GM18873 (cell line): ENCODE results near the gene DTNA.
"Not testable (repeated sequence)": the region's sequence is repeated elsewhere in the genome, so short reads cannot be mapped to it uniquely, and the experiment has no call there.

ENCODE experiments used
- ATAC-seq: cut with Tn5 transposase; IDR thresholded peaks from one replicate; pipeline ENCODE4 v1.9.1; 2021; ENCODE audit warnings: mild to moderate bottlenecking, moderate library complexity, moderate number of reproducible peaks; ENCODE audit not compliant: unreplicated experiment, low FRiP score

DTNA gene

DNA sequence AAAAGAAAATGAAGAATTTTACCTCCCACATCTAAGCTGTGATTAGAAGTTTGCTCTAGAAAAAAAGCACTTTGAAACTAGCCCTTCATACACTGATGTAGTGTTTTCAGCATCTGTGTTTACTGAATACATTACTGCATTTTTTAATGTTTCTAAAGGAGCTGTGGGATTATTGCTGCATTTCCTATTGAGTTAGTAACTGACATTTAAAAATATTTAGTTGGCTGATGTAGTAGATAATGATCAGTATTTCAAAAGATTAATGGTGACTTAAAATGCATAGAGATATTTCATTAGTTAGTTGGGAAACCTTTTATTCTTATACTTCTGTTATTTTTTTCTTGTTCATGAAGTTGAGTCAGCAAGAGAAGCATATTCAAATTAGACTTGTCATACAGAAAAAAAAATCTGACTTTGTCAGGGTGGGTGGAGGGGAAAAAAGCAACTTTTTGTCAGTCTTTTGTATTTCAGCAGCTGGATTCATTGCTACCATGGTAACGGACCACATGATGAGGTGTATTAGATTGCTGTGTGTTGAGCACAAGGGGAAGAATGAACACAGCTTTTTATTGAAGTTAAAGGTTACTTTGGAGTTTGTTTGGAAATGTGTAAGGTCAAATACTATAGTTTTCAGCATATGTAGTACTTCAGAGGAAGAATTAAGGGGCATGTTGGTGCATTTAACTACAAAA, at the start of gene DTNA:
Gene DTNA, plus strand, starts transcription at position 549 of the 692 bp plus-strand sequence. CDS start 45,679 bp downstream, outside the sequence.
- no peak for ATAC-seq

DNA sequence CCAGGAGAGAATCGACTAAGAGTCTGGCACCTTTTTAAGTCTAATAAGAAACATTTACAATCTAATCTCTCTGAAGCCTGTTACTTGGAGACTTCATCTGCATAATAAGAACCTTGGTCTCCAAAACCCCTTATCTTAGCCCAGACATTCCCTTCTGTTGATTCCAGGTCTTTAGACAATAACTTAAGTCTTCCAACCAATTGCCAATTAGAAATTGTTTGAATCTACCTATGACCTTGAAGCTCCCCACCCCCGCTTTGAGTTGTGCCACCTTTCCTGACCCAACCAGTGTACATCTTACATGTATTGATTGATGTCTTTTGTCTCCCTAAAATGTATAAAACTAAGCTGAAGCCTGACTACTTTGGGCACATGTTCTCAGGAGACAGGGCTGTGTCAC, 49.5 kb upstream of the DTNA start:
- ATAC-seq: no peak

DNA sequence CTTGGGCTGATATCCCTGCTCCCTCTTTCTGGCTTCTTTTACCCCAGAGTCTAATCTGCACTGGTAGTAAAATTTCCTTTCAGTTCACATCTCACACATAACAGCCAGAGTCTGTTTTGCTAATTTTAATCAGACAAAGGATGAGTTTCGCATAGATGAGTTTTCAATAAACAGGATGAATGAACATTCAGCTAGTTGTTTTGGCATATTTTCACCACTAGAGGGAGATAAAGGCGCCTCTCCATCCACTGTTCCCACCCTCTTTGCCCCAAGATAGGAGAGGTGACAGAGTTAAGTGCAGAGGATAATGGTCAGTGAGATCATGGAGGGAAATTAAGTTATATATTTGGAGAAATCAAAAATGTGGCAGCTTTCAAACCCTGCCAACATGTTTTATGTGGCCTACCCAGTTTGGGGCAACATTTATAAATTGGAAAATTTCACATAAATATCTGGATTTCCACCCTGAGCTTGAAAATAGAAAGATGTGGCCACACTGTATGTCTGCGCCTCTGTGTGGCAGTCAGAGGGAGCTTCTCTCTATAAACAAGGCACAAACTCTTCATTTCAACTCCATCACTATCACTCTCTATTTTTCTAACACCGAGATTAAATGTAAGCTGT, 48.5 kb upstream of the DTNA start:
- no peak for ATAC-seq

DNA sequence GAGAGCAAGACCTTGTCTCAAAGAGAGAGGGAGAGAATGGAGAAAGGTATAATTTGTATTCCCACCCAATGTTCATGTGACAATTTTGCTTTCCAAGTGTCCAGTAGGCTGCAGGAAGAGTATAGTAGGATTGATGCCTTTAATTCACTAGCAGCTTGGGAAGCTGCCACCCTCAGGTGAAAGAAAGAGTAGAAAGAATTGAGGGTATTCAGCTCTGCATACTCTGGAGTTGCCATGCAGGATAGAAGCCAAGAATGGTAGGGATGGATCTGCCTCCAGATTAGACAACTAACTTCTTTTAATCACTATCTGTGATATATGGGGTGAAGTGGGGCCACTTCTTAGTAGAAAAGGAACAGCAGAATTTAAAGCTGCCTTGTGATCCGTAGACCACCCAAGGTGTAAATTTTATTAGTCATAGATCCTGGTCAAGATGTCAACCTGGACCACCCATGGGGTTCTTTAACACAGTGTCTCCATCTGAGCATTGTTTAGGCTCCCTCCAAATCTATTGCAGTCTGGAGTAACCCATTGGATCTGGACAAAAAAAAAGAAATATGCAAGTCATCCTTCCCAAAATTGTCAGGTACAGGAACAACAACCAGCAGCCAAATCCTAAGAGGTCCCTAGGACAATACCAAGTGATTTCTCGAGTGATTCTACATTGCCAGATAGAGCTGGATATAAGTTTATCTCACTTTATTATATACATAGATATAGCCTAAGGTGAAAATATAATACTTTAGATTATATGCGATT, 33.1 kb upstream of the DTNA start:
- ATAC-seq: no peak

DNA sequence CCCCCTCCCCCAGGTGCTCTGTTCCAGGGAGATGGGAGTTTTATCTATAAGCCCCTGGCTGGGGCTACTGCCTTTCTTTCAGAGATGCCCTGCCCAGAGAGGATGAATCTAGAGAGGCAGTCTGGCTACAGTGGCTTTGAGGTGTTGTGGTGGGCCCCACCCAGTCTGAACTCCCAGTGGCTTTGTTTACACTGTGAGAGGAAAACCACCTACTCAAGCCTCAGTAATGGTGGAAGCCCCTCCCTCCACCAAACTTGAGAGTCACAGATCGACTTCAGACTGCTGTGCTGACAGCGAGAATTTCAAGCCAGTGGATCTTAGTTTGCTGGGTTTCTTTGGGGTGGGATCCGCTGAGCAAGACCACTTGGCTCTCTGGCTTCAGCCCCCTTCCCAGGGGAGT, 20.3 kb upstream of the DTNA start:
- ATAC-seq: not testable (repeated sequence)

DNA sequence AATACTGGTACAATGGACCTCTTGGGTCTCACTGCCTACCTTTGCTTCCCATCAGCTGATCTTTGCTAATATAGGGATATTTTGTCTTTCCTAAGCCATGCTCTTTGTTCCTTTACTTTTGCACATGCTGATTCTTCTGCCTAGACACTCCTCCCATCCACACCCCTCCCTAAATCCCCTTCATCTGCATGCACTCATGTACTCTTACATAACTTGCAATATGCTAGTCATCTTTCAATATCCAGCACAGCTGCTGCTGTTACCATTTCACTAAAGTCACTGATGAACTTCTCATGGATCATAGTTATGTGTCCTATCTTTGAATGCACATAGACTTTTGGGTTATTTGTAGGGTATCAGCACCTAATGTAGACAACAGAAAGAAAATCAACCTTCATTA, 18.5 kb upstream of the DTNA start:
- no peak for ATAC-seq

DNA sequence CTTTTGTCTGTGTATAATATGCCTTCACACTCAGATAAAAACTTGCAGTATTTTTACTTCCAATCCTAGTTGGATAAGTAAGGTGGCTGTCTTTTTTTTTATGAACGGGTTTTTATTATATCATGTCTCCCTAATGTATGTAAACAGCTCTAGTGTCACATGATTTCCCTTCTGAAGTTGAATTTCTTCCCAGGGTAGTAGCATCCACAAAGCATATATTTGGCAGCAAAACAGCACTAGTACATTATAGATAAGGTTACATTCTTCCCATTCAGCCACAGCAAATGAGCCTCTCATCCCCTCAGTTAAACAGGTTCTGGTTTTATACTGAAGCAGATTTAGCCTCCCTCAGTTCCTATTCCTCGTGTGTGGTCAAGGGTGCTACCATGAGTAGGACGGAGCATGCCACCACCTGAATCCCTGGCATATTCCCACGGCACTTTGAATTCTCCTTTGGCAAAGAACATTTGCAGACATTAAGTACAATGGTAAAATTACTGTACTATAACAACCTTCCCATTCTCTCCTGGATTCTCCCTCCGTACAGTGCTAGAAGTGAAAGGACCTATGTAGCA, 15.4 kb upstream of the DTNA start:
- ATAC-seq: no peak

DNA sequence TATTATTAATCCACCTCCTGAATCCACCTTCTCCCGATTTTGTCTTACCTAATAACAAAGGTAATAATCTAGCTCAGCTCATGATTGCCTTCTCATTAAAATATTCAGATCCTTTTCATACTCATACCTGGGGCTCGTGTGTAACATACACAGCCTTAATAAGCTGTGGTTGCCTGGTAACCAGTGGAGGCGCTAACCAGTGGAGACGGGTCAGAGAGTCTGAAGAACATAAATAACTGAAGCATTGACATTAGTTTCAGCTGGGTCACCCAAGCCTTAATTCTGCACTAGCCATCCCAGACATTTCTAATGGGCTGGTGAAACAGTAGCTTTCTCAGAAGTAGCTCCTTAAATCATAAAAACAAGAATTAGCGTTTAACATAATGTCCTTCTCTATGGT, 14.8 kb upstream of the DTNA start:
- ATAC-seq: no peak

DNA sequence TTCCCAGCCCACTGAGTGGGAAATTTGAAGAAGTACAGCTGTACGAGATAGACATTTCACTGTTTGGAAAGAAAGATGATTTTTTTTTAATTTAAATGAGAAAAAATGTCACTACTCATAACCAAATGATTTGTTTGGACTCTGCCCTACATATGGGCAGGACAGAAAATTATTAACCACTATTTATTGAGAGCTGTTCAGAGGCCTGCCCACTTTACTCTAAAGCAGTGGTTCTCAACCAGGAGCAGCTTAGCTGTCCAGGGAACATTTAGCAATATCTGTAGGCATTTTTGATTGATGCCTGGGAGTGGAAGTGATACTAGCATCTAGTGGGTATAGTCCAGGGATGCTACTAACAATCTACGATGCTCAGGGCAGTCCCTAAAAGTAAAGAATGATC, 13.4 kb upstream of the DTNA start:
- no peak for ATAC-seq

DNA sequence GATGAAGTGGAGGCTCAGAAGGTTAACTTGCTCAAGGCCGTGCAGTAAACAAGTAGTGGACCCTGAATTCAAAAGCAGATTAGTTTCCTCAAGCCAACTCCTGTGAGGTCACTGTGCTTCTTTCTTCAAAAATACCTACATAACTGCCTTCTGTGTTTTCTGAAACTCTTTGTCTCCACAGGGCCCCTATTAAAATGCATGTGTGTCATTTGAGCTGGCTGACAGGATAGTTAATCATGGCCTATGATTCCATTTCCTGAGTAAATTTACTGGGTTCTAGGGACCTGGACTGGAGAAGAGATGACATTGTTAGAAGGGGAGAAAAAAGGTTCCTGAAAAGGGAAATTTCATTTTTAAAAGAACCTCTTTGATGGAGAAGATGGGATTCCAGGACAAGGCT, 12.9 kb upstream of the DTNA start:
- ATAC-seq: no peak

DNA sequence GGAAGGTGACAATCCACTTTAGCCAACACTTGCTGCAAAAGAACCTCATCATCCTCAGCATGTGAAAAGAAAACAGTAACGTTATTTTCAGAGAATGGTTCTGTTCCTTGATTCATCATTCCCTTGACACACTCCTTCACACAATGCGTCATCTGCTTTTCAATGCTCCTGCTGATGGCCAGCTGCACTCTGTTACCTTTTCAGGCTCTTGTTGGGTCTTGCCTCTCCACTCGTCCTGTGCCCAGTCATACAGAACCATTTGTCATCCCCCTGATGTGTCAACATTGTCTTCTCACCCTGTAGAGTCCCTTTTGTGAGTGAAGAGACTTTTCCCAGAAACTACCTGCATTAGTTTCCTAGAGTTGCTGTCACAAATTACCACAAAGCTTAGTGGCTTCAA, 12.2 kb upstream of the DTNA start:
- ATAC-seq: no peak

DNA sequence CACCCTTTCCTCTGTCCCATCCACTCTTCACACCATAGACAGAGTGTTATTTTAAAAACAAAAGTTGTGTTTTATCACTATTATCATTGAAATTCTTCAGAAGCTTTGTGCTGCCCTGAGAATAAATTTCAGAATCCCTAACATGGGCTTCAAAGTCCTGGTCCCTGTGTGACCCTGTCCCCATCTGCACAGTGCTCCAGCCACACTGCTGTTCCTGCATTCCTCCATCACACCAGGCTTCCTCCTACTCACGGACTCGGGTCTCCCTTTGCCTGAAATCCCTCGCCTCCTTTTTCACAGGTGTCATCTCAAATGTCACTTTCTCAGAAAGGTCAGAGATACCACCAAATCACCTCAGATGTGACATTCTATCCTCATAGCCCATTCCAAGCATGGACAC, 8.2 kb upstream of the DTNA start:
- ATAC-seq: no peak

DNA sequence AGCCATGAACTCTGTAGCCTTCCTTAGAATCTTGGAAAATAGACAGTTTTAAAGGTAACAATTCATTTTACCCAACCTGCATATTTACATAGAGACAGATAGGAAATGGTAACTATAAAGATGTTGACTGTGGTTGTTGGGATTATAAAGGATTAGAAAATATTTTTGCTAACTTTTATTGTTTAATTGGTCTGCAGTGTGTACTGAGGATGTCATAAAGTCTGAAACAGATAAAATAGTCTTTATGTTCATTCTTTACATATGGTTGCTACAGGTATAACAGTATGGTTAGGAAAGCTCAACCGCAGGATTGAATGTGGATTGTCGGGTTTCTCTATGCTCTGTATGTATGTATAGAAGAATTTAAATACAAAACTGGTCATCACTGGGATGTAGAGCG, 7.3 kb upstream of the DTNA start:
- ATAC-seq: no peak

DNA sequence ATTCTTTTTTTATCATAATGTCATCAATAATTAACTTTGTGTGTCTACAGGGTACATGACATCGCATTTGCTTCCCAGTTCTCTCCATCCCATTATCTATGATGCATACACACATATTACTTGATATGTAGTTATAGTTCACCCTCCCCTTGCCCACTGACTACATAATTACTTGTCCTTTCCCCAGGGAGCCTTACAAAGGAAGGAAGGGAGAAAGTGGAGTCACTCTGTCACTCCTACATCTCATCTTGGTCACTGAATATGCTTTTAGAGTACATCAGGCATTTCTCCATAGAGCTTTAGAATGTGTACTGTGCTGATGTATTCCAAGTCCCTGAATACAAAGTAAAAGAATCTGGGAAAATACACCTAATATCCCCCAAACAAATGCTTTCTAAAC, 6.0 kb upstream of the DTNA start:
- no peak for ATAC-seq

DNA sequence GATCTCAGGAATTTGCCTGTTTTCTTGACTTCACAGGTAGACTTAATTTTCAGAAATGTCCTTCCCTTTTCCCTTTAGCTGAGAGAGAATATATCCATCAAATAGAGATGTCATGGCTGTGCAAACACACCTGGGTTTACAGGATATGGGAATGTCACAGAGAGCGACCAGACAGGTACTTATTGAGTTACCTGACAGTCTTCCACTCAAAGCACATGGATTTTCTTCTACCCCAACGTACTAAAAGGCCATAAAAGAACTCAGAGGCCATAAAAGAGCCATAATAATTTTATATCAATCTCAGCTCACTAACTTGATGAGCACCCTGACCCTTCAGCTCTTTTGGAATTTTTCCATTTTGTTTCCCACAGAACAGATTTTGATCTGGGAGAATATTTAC, 5.3 kb upstream of the DTNA start:
- no peak for ATAC-seq

DNA sequence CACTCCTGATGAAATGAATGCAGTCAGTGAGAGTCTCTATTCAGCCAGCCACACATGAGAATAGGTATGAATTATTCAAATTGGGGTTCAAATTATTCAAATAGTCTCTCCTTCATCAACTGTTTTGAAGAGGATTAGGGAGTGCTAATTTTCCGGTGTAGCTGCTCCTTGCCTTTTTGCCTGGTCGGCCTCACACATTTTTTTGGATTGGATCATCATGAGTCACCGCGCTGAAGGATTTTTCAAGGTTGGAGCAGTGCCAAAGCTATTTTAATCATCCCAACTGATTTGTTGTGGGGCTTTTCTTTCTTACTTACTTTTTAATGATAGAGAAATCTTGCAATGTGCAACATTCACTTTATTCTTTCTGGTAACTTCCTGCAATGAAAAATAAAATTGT, 2.4 kb upstream of the DTNA start:
- ATAC-seq: no peak

DNA sequence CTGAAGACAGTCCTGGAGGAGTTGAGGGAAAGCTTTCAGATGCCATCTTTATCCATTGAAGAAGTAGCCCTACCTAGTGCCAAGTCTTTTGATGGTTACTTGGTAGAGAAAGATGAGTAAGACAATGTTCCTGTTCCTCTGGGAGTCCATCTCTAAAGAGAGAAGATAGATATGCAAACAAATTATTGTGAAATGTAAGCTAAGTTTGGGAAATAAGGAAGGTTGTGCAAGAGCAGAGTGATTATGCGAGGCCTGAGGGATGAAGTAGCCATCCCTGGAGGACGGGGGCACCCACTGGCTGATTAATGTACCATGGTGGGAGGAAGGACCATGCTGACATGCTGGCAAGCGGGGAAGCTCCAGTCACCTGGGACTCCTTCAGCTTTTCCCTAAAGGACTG, 994 bp upstream of the DTNA start:
- no peak for ATAC-seq

DNA sequence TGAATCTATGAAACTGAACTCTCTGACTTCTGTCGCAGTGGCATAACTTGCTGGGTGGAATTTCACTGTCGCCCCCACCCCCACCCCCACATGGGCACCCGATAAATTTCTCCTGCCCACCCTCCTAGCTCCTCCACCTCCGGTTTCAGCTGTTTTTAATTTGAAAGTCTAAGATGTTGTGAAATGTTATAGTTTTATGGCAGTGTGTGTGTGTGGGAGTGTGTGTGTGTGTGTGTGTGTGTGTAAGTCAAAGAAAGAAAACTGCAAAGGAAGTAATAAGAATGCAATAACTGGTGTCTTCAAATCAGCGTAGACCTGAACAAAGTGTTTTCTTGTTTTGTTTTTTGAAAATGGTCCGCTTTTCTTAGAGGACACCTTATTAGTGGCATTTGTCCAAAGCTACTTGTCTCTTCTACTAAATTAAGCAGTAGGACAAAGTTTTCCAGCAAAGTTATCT, 388 bp downstream of the DTNA start:
- ATAC-seq: no peak

DNA sequence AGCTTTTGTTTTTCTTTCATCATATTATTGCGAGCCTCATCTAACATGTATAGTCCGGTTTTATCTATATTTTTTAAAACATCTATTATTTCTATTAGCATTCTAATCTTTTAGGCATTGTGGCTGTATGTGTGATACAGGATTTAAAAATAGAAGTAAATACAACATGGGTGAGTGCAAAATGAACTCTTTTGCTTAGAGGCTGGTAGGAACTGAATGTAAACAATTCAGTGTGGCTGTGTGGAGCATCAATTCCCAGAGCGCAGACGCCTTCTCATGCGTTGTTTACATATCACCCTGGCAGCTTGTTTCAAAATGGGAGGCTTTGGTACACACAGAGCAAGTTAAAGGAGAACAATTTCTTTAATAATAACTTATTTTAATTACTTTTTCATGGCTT, 836 bp downstream of the DTNA start:
- no peak for ATAC-seq

DNA sequence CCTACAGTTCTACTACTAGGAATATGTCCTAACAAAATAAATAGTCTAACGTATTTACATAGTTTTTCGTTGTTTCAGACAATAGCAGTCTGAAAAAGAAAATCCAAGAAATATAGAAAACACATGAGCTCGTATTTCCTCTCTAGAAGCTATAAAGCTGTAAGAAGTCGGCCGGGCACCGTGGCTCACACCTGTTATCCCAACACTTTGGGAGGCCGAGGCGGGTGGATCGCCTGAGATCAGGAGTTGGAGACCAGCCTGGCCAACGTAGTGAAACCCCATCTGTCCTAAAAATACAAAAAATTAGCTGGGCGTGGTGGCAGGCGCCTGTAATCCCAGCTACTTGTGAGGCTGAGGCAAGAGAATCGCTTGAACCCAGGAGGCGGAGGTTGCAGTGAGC, 6.0 kb downstream of the DTNA start:
- not testable (repeated sequence) for ATAC-seq

DNA sequence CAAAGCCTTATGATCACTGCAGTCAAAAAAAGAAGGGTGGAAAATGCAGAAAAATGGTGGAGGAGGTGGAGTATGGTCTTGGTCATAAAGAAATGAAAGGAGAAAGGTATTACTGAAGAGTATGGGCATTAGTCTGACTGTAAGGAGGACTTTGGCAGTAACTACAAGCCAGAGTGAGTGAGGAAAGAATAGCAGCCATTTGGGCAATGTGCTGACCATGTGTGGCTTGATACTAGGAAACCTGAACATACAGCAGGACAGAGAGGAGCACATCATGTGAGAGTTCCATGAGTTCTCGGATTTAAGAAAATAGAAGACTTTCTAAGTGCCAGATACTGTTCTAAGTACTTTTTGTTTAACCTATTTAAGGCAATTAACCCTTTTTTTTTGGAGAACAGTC, 8.5 kb downstream of the DTNA start:
- ATAC-seq: no peak
